RPMI7951 (cell line): Measurements from ENCODE around the gene UQCRC2. TPM values are rescaled to one million over a fixed set of nuclear protein-coding genes. Genes with fewer than 3 reads are reported as not detected.
"Not testable (repeated sequence)": the region's sequence is repeated elsewhere in the genome, so short reads cannot be mapped to it uniquely, and the experiment has no call there.

Experiments
- DNase-seq: peaks from one replicate; pipeline ENCODE4 v3.0.0-alpha.2; 2012; ENCODE audit warnings: low read depth
- total RNA-seq: library from RNA; depleted of rRNA; stranded (reverse); fragments of >200 nt; shearing (Covaris generic); gene quantifications from 2 replicates; pipeline ENCODE4 v1.2.3, GENCODE V29; 2014; rRNA removed

The UQCRC2 gene
- total RNA-seq, 1 experiment from 2014 or later, result 102 TPM

- peak; percentile 4 for DNase-seq
Observed at GRCh38 chr16:22008215-22009059, 55.3 kb downstream of the UQCRC2 start.

DNA sequence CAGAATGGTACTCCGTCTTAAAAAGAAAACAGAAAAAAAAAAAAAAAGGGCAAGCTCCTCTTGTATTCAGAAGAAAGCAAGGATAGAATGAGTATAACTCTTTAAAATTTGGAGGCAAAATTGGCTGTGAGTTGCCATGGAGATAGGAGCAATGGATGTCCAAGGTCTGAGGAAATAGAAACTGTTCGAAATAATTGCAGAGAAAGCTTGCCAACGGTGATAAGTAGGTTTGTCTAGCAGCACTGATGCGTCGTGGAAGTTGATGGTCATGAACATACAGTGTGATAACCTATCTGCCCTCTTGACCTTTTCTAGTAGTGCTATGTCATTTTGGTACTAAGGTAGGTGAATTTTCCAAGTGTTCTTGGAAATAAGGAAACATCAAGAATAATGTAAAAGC, 57.7 kb downstream of the UQCRC2 start:
- no peak for DNase-seq

DNA sequence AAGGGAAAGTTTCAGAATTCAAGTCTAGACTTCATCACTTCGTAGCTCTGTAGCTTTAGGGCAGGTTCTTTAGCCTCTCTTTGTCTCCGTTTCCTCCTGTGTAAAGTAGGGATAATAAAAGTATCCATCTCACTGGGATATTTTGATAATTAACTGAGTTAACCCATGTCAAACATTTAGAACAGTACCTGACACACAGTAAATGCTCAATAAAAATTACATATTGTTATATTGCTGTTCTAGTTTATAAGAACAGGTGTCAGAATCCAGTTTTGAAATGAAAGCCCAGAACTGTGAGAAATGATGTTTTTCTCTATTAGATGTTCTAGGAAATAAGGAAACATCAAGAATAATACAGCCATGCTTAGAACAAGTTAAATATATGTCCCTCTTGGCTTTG, 59.1 kb downstream of the UQCRC2 start:
- no peak for DNase-seq

GRCh38 chr16:22013486-22013885, 60.3 kb downstream of the UQCRC2 start:
- DNase-seq, result no peak

GRCh38 chr16:22014271-22014873, 61.2 kb downstream of the UQCRC2 start:
- DNase-seq, result no peak

DNA sequence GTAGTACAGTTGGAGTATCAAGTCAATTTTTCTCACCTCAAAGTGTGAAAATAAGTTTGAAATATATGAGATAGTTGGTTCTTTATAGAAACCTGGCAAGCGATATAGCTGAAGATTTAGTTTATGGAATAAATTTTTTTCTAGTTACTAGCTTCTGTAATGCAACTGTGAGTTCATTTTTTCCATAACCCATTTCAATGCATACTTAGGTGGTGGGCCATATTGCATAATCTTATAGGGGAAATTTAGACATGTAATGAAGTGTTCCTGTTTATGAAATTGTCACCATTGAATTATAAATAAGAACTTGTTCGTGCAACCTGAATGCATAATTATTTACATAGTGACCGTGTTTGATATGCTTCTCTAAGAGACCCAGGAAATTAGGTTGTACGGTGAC, 63.8 kb downstream of the UQCRC2 start:
- no peak for DNase-seq

DNA sequence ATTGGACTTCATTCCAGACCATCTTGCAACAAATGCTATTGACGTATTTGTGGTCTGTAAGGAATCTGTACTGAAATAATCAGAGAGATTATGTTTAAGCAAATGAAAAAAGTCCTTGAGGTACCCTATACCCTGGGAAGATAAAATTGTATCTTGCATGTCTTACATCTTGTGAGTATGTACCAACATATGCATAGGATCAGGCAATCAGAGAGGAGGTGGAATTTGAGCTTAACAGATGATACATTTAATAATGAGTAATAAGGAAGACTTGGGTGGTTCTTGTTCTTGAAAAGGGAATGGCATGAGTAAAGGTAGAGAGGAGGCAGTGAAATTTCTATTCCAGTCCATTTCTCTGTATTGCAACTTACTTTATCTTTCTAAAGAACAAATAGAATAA, 65.4 kb downstream of the UQCRC2 start:
- DNase-seq, result no peak

- DNase-seq, result no peak
Observed at GRCh38 chr16:22022151-22022550, 69.0 kb downstream of the UQCRC2 start.

GRCh38 chr16:22023505-22023904, 70.3 kb downstream of the UQCRC2 start:
- DNase-seq, result no peak

GRCh38 chr16:22024785-22025184, 71.6 kb downstream of the UQCRC2 start:
- not testable (repeated sequence) for DNase-seq

GRCh38 chr16:22027633-22028032, 74.5 kb downstream of the UQCRC2 start:
- DNase-seq, result no peak

DNA sequence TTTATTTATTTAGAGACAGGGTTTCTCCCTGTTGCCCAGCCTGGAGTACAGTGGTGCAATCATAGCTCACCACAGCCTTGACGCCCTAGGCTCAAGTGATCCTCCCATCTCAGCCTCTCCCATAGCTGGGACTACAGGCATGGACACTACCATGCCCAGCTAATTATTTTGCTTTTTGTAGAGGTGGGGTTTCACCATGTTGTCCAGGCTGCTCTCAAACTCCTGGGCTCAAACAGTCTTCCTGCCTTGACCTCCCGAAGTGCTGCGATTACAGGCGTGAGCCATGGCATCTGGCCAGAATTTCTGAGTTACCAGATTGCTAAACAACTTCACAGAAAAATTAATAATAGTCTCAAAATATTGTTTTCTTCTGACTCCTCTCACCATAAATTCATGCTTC, 76.5 kb downstream of the UQCRC2 start:
- no peak for DNase-seq

DNA sequence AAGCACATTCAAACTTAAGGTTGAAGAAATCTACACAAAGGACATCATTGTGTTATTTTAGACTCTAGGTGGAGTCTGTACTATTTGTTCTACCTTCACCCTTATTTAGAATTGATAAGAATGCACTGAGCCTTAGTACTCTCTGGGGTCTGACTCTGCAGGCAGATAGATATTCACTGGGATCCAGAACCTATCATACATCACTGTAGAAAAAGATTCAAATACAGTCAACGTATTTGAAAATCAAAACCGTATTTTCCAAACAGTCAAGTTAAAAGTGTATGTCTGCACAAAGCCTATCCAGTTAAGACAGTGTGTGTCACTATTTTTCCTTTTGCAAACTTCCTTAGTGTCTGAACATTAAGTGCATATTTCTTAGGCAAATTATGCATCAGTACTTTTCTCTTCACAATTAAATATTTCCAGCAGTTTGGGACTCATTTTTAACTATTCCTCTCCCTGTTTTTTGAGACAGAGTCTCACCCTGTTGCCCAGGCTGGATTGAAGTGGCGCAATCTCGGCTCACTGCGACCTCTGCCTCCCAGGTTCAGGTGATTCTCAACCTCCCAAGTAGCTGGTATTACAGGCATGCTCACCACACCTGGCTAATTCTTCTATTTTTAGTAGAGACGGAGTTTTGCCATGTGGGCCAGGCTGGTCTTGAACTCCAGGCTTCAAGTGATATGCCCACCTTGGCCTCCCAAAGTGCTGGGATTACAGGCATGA, 77.1 kb downstream of the UQCRC2 start:
- DNase-seq, result no peak

GRCh38 chr16:22031483-22032083, 78.4 kb downstream of the UQCRC2 start:
- no peak for DNase-seq

Other genes with a start within 250 kb of the UQCRC2 start
- gene NPIPB4, start 95.6 kb upstream of the UQCRC2 start, total RNA-seq, result 3.8 TPM in 2 replicates
- not detected in 2 replicates for gene PDZD9, start 47.8 kb downstream of the UQCRC2 start, total RNA-seq
- 13.1 and 13.3 TPM in 2 replicates for gene MOSMO, start 54.8 kb downstream of the UQCRC2 start, total RNA-seq
- not detected in 2 replicates for gene VWA3A, start 139.2 kb downstream of the UQCRC2 start, total RNA-seq
- not detected in 2 replicates for gene SDR42E2, start 209.1 kb downstream of the UQCRC2 start, total RNA-seq